PC-3 (cell line): ENCODE data around the gene PGP. TPM values are rescaled to one million over a fixed set of nuclear protein-coding genes. Genes with fewer than 3 reads are reported as not detected.
"Not testable (repeated sequence)": the region's sequence is repeated elsewhere in the genome, so short reads cannot be mapped to it uniquely, and the experiment has no call there.

Experiments used
- ATAC-seq: fragments of 200-7000 bp; cut with Tn5 transposase; 2 replicates; pipeline ENCODE4 v1.9.1; 2020; ENCODE audit warnings: mild to moderate bottlenecking, moderate library complexity
- BruUV-seq: library from RNA; stranded (reverse); fragments of 400-500 nt; replicated peaks from 2 replicates; lab custom pipeline; 2021; lab: Mats Ljungman, UMichigan
- CTCF ChIA-PET: fragments of 300-600 bp; sonication (Branson Sonifier 250); formaldehyde crosslinking; loops from one replicate; lab custom pipeline; 2022; ENCODE audit warnings: antibody characterized with exemption; lab: Charles Lee
- POLR2A ChIA-PET: fragments of 300-600 bp; sonication (Branson Sonifier 250); formaldehyde crosslinking; loops from one replicate; lab custom pipeline; 2022; ENCODE audit warnings: antibody characterized with exemption; ENCODE audit not compliant: unreplicated experiment; lab: Charles Lee
- DNase-seq: peaks from one replicate; pipeline ENCODE4 v3.0.0-alpha.2; 2015
- H2AFZ ChIP-seq: fragments of 300-600 bp; sonication (generic); 2 replicates; pipeline ENCODE4 v1.6.0; 2016; ENCODE audit warnings: antibody characterized with exemption, low read length
- H3F3A ChIP-seq: fragments of 300-600 bp; sonication (generic); one replicate; pipeline ENCODE4 v1.6.0; 2017; ENCODE audit warnings: antibody characterized with exemption, low read length, control low read depth, mild to moderate bottlenecking; ENCODE audit not compliant: unreplicated experiment
- H3K27ac ChIP-seq: fragments of 300-600 bp; sonication (generic); 2 replicates; pipeline ENCODE4 v1.5.1; 2016; ENCODE audit warnings: mild to moderate bottlenecking, low read length
- H3K27me3 ChIP-seq: fragments of 300-600 bp; sonication (generic); 2 replicates; pipeline ENCODE4 v1.6.1; 2016; ENCODE audit warnings: low read length, mixed read lengths
- H3K36me3 ChIP-seq: fragments of 300-600 bp; sonication (generic); 2 replicates; pipeline ENCODE4 v1.6.1; 2016; ENCODE audit warnings: low read depth, mixed run types, low read length, mixed read lengths
- H3K4me1 ChIP-seq: fragments of 300-600 bp; sonication (generic); 2 replicates; pipeline ENCODE4 v1.5.1; 2016; ENCODE audit warnings: low read length; ENCODE audit not compliant: insufficient read depth
- H3K4me2 ChIP-seq: fragments of 300-600 bp; sonication (generic); 2 replicates; pipeline ENCODE4 v1.6.0; 2016; ENCODE audit warnings: low read length
- H3K4me3 ChIP-seq: fragments of 300-600 bp; sonication (generic); 2 replicates; pipeline ENCODE4 v1.5.1; 2016; ENCODE audit warnings: mild to moderate bottlenecking, low read length, mixed read lengths
- H3K79me2 ChIP-seq: fragments of 300-600 bp; sonication (generic); 2 replicates; pipeline ENCODE4 v1.6.1; 2017; ENCODE audit warnings: low read length, mixed read lengths
- H3K9ac ChIP-seq: fragments of 300-600 bp; sonication (generic); 2 replicates; pipeline ENCODE4 v1.6.0; 2016; ENCODE audit warnings: mild to moderate bottlenecking, low read length
- H3K9me2 ChIP-seq: fragments of 300-600 bp; sonication (generic); replicated peaks from 2 replicates; pipeline ENCODE4 v1.6.1; 2016; ENCODE audit warnings: mixed run types, low read length, mixed read lengths
- H3K9me3 ChIP-seq: fragments of 300-600 bp; sonication (generic); 2 replicates; pipeline ENCODE4 v1.6.1; 2016; ENCODE audit warnings: low read length, mixed read lengths
- H4K20me1 ChIP-seq: fragments of 300-600 bp; sonication (generic); 2 replicates; pipeline ENCODE4 v1.6.1; 2016; ENCODE audit warnings: low read length, mixed read lengths
- CTCF ChIP-seq: fragments of 300-600 bp; sonication (generic); conservative IDR thresholded peaks from 2 replicates; pipeline ENCODE4 v1.5.1; 2017; ENCODE audit warnings: antibody characterized with exemption, low read depth, mild to moderate bottlenecking, low read length
- EZH2 ChIP-seq: fragments of 300-600 bp; sonication (generic); IDR thresholded peaks from one replicate; pipeline ENCODE4 v1.6.1; 2017; ENCODE audit warnings: antibody characterized with exemption, mild to moderate bottlenecking, low read length; ENCODE audit not compliant: unreplicated experiment
- EZH2phosphoT487 ChIP-seq: fragments of 300-600 bp; sonication (generic); IDR thresholded peaks from 2 replicates; pipeline ENCODE4 v1.6.1; 2018; ENCODE audit warnings: mild to moderate bottlenecking, antibody characterized with exemption, low read length, borderline replicate concordance
- intact Hi-C: fragments of 100-400 bp; cut with micrococcal nuclease; formaldehyde crosslinking; loops from 2 replicates; pipeline ENCODE4 v1.9.0; 2023
- total RNA-seq: library from RNA; depleted of rRNA; stranded (reverse); fragments of >200 nt; gene quantifications from 2 replicates; pipeline ENCODE4 v1.2.3, GENCODE V29; 2014

The PGP gene
- total RNA-seq, 1 experiment from 2014 or later, result 46.0 TPM

DNA sequence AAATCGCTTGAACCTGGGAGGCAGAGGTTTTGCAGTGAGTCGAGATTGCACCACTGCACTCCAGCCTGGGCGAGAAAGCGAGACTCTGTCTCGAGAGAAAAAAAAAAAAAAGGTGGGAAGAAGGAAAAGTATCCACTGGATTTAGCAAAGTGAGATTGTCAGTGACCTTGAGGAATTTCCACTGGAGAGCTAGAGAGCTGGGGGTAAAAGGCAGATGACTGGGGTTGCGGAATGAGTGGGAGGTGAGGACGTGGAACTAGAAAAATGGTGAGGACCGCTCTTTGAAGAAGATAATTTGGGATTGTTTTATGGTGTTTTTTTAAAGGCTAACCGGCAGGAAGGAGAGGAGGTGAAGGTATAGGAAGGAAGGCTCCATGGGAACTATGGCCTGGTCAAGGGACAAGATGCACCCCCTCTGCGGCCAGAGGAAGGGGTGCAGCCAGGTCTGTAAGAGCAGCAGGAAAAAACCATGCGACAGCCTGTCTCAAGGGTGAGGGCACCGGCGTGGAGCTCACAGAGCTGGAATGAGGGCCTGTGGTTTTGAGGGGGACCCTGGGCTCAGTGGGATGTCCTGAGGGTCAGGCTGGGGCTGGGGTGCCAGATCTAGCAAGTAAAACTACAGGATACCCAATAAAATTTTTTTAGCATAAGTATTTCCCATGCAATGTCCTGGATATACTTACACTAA, 10.1 kb downstream of the PGP start:
- CTCF ChIA-PET, result no interaction called here

GRCh38 chr16:2203119-2203688, 11.4 kb downstream of the PGP start:
- H3K9ac ChIP-seq, H3K36me3 ChIP-seq, H3F3A ChIP-seq, H3K9me2 ChIP-seq, intact Hi-C loops, ATAC-seq, H3K9me3 ChIP-seq, DNase-seq, H3K4me3 ChIP-seq, H3K27ac ChIP-seq, H3K4me2 ChIP-seq, H2AFZ ChIP-seq, CTCF ChIA-PET, BruUV-seq, H3K27me3 ChIP-seq, H4K20me1 ChIP-seq, POLR2A ChIA-PET: not testable (repeated sequence)
- Histone ChIP-seq H3K79me2 (peaks cover 25% of the 10 kb centered on the region), H3K4me1 (peaks cover 14% of the 10 kb centered on the region)

More for the DNA sequence above, 10.1 kb downstream of the PGP start:
- no peaks in the 10 kb centered on the region for H3K27me3 ChIP-seq
- H3K36me3 ChIP-seq, result no peaks in the 10 kb centered on the region
- ATAC-seq, result no peak
- H2AFZ ChIP-seq, result peak overlapping the region; percentile 78; the same call in 1 of the 2 replicates
- peak overlapping the region; percentile 85 for H3K4me3 ChIP-seq
- peak overlapping the region; percentile 96 for H3K4me2 ChIP-seq
- H3F3A ChIP-seq, result no peaks in the 10 kb centered on the region
- peak overlapping the region; percentile 96 for H3K9ac ChIP-seq
- H3K27ac ChIP-seq, result peak overlapping the region; percentile 69; the same call in 1 of the 2 replicates
- intact Hi-C loops, result no loop called here
- DNase-seq, result no peak
- H3K9me3 ChIP-seq, result no peaks in the 10 kb centered on the region
- H3K79me2 ChIP-seq, result peaks cover 25% of the 10 kb centered on the region
- POLR2A ChIA-PET, result interaction anchor here (0.7 kb wide), 1 partner anchor 99 kb away, joined by 4 read pairs; no protein-coding TSS in a partner anchor
- H3K9me2 ChIP-seq, result no peaks in the 10 kb centered on the region
- BruUV-seq, result TSS peak; percentile 72
- peaks cover 14% of the 10 kb centered on the region for H3K4me1 ChIP-seq
- TF ChIP-seq EZH2 (no peak), CTCF (no peak), EZH2phosphoT487 (no peak)
- H4K20me1 ChIP-seq, result no peaks in the 10 kb centered on the region

DNA sequence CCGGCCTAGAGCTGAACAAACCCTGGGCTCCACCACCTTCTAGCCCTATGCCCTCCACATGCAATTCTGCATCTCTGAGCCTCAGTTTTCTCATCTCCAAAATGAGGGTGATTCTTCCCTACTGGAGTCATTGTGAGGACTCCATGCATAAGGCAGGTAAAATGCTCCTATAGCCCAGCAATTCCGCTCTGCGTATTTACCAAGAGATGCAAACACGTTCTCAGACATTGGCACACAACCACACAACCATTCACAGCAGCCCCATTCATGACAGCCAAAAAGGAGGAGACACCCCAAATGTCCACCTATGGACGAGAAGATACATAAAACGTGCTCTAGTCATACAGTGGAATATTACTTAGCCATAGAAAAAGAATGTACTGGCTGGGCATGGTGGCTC, 14.3 kb downstream of the PGP start:
- ChIA-PET POLR2A (no interaction called here), CTCF (no interaction called here)
- no peaks in the 10 kb centered on the region for H3K79me2 ChIP-seq
- ATAC-seq, result no peak
- H3K27me3 ChIP-seq, result no peaks in the 10 kb centered on the region
- TF ChIP-seq EZH2, result no peak
- no peak for TF ChIP-seq CTCF
- TF ChIP-seq EZH2phosphoT487, result no peak
- BruUV-seq, result no TSS peak
- no peaks in the 10 kb centered on the region for H3K36me3 ChIP-seq
- H3K9ac ChIP-seq, result no peak overlapping the region
- no peak overlapping the region for H3K4me2 ChIP-seq
- no peaks in the 10 kb centered on the region for H4K20me1 ChIP-seq
- intact Hi-C loops, result no loop called here
- H3F3A ChIP-seq, result no peaks in the 10 kb centered on the region
- no peak for DNase-seq
- no peaks in the 10 kb centered on the region for H3K9me2 ChIP-seq
- H2AFZ ChIP-seq, result no peak overlapping the region
- no peaks in the 10 kb centered on the region for H3K9me3 ChIP-seq
- no peak overlapping the region for H3K27ac ChIP-seq
- H3K4me1 ChIP-seq, result peaks cover 9% of the 10 kb centered on the region
- H3K4me3 ChIP-seq, result no peak overlapping the region
